PC-9 (cell line): ENCODE data around the gene CUL3. TPM values are rescaled to one million over a fixed set of nuclear protein-coding genes. Genes with fewer than 3 reads are reported as not detected.

Experiments used
- BruUV-seq: library from RNA; stranded (reverse); fragments of 400-500 nt; replicated peaks from 2 replicates; lab custom pipeline; 2021; lab: Mats Ljungman, UMichigan
- CTCF ChIA-PET: fragments of 300-600 bp; sonication (Branson Sonifier 250); formaldehyde crosslinking; loops from one replicate; lab custom pipeline; 2022; ENCODE audit warnings: antibody characterized with exemption; lab: Charles Lee
- POLR2A ChIA-PET: fragments of 300-600 bp; sonication (Branson Sonifier 250); formaldehyde crosslinking; loops from one replicate; lab custom pipeline; 2022; ENCODE audit warnings: antibody characterized with exemption; ENCODE audit not compliant: unreplicated experiment; lab: Charles Lee
- DNase-seq, 2 experiments: peaks; one replicate each; pipeline versions ENCODE4 v3.0.0 to v3.0.0-alpha.2; 2015 to 2022; ENCODE audit warnings: mixed read lengths in 1 of 2
- H2AFZ ChIP-seq: fragments of 200-600 bp; sonication (generic); 2 replicates; pipeline ENCODE4 v1.8.1; 2017; ENCODE audit warnings: antibody characterized with exemption
- H3F3A ChIP-seq: fragments of 200-600 bp; sonication (generic); 2 replicates; pipeline ENCODE4 v1.8.1; 2017; ENCODE audit warnings: antibody characterized with exemption, mild to moderate bottlenecking, low read depth; ENCODE audit not compliant: insufficient read depth
- H3K27ac ChIP-seq: fragments of 200-600 bp; sonication (generic); 2 replicates; pipeline ENCODE4 v1.6.1; 2016; ENCODE audit warnings: mixed run types
- H3K27me3 ChIP-seq: fragments of 200-600 bp; sonication (generic); 2 replicates; pipeline ENCODE4 v1.6.1; 2016; ENCODE audit warnings: low read depth, mixed run types; ENCODE audit not compliant: insufficient read depth
- H3K36me3 ChIP-seq: fragments of 200-600 bp; sonication (generic); 2 replicates; pipeline ENCODE4 v1.6.1; 2016; ENCODE audit warnings: low read depth, mixed run types
- H3K4me1 ChIP-seq: fragments of 200-600 bp; sonication (generic); replicated peaks from 2 replicates; pipeline ENCODE4 v1.6.1; 2016; ENCODE audit warnings: mixed run types; ENCODE audit not compliant: insufficient read depth
- H3K4me2 ChIP-seq: fragments of 200-600 bp; sonication (generic); 2 replicates; pipeline ENCODE4 v1.6.1; 2017; ENCODE audit warnings: mixed run types
- H3K4me3 ChIP-seq: fragments of 200-600 bp; sonication (generic); 2 replicates; pipeline ENCODE4 v1.6.1; 2016; ENCODE audit warnings: mixed run types
- H3K79me2 ChIP-seq: fragments of 200-600 bp; sonication (generic); 2 replicates; pipeline ENCODE4 v1.6.1; 2017; ENCODE audit warnings: low read depth, mixed run types
- H3K9me2 ChIP-seq: fragments of 200-600 bp; sonication (generic); 2 replicates; pipeline ENCODE4 v1.8.1; 2017; ENCODE audit warnings: mild to moderate bottlenecking; ENCODE audit not compliant: insufficient read depth
- H3K9me3 ChIP-seq: fragments of 200-600 bp; sonication (generic); 2 replicates; pipeline ENCODE4 v1.8.1; 2016; ENCODE audit warnings: low read depth; ENCODE audit not compliant: insufficient read depth
- H4K20me1 ChIP-seq: fragments of 200-600 bp; sonication (generic); 2 replicates; pipeline ENCODE4 v1.8.1; 2017; ENCODE audit not compliant: insufficient read depth
- EZH2 ChIP-seq: fragments of 200-600 bp; sonication (generic); IDR thresholded peaks from 2 replicates; pipeline ENCODE4 v1.8.0; 2017; ENCODE audit warnings: antibody characterized with exemption, low read depth
- intact Hi-C: fragments of 100-400 bp; cut with micrococcal nuclease; formaldehyde crosslinking; loops from one replicate; pipeline ENCODE4 v1.10.0; 2022; ENCODE audit not compliant: unreplicated experiment
- total RNA-seq: library from RNA; stranded (reverse); gene quantifications from 2 replicates; pipeline ENCODE4 v1.2.3, GENCODE V29; 2021
- TF ChIP-seq, protein P1 (sequence below): fragments of 200-600 bp; sonication (generic); conservative IDR thresholded peaks from 2 replicates; pipeline ENCODE4 v1.6.1; 2017; ENCODE audit warnings: mixed run types, antibody characterized with exemption, mild to moderate bottlenecking, moderate library complexity

Gene CUL3
- total RNA-seq, 1 experiment from 2014 or later: 200 TPM

DNA sequence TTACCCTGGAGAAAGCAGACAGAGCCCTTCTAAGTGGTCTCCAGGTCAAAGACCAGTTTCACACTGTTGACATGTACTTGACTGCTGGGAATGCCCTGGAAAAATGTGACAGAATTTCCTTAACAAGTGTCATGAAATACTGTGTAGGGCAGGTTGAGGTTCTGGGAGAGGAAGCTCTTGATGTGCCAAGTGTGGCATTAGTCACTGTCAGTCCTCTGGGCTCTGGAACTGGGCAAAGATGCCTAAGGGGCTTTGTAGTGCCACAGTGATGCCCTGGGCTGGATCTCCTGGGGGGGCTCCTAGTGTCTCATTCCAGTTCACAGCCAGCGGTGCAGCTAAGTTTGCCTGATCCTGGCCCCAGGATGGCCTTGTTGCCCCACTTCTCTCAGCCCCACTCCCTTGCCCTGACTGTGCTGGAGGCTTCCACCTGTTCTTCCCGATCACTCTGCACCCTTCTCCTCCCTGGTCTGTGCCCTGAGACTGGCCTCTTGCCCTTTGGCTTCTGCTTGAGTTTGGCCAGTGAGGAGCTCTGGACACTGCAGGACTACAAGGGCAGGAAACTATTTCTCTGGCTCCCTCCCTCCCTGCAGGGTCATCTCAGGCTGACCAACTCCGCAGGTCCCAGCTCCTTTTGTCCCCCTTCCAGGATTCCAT, 156.2 kb downstream of the CUL3 start:
- Histone ChIP-seq H3K9me3 (peaks cover 6% of the 10 kb centered on the region; the same call in 1 of the 2 replicates), H3K4me2 (no peak overlapping the region), H3K4me1 (no peaks in the 10 kb centered on the region), H3K27ac (no peak overlapping the region), H3K27me3 (no peaks in the 10 kb centered on the region), H2AFZ (no peak overlapping the region), H3K79me2 (no peaks in the 10 kb centered on the region), H3K9me2 (no peaks in the 10 kb centered on the region), H3F3A (no peaks in the 10 kb centered on the region), H4K20me1 (no peaks in the 10 kb centered on the region), H3K4me3 (no peak overlapping the region), H3K36me3 (no peaks in the 10 kb centered on the region)
- ChIA-PET CTCF (interaction anchor here (0.6 kb wide), 1 partner anchor 151 kb away, joined by 4 read pairs; no protein-coding TSS in a partner anchor), POLR2A (no interaction called here)
- intact Hi-C loops: no loop called here
- TF ChIP-seq EZH2: no peak
- TF ChIP-seq, protein P1, sequence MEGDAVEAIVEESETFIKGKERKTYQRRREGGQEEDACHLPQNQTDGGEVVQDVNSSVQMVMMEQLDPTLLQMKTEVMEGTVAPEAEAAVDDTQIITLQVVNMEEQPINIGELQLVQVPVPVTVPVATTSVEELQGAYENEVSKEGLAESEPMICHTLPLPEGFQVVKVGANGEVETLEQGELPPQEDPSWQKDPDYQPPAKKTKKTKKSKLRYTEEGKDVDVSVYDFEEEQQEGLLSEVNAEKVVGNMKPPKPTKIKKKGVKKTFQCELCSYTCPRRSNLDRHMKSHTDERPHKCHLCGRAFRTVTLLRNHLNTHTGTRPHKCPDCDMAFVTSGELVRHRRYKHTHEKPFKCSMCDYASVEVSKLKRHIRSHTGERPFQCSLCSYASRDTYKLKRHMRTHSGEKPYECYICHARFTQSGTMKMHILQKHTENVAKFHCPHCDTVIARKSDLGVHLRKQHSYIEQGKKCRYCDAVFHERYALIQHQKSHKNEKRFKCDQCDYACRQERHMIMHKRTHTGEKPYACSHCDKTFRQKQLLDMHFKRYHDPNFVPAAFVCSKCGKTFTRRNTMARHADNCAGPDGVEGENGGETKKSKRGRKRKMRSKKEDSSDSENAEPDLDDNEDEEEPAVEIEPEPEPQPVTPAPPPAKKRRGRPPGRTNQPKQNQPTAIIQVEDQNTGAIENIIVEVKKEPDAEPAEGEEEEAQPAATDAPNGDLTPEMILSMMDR: no peak
- no TSS peak for BruUV-seq
- no peak for DNase-seq

DNA sequence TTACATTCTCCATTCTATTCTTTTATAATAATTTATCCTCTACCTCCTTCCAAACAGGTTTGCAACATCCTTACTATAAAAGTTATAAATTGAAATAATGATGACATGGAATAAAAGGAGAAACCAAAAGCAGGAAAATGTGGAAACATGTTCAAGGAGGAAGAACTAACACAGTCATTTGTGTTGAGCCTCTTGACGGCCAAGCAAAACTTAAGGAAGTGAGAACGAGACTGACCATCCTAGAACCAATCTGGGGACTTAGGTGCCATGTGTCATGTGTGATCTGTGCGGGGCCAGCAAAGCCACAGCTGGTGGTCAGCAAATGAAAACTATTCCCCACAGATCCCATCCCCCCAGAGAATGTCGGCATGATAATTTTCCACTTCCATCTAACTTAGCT, 157.7 kb downstream of the CUL3 start:
- Histone ChIP-seq H3K9me3 (peaks cover 6% of the 10 kb centered on the region; the same call in 1 of the 2 replicates), H4K20me1 (no peaks in the 10 kb centered on the region), H3K9me2 (no peaks in the 10 kb centered on the region), H2AFZ (no peak overlapping the region), H3K27me3 (no peaks in the 10 kb centered on the region), H3F3A (no peaks in the 10 kb centered on the region), H3K4me2 (no peak overlapping the region), H3K4me3 (no peak overlapping the region), H3K27ac (no peak overlapping the region), H3K36me3 (no peaks in the 10 kb centered on the region), H3K4me1 (no peaks in the 10 kb centered on the region), H3K79me2 (no peaks in the 10 kb centered on the region)
- TF ChIP-seq EZH2: no peak
- TF ChIP-seq, protein P1: no peak
- BruUV-seq: no TSS peak
- no peak for DNase-seq
- intact Hi-C loops: no loop called here
- ChIA-PET POLR2A (no interaction called here), CTCF (no interaction called here)

DNA sequence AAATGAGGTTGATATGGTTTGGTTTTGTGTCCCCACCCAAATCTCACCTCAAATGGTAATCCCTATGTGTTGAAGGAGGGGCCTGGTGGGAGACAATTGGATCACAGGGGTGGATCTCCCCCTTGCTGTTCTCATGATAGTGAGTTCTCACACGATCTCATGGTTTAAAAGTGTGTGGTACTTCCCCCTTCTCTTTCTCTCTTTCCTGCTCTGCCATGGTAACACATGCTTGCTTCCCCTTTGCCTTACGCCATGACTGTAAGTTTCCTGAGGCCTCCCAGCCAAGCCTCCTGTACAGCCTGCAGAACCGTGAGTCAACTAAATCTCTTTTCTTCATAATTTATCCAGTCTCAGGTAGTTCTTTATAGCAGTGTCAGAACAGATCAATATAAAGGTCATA, 158.5 kb downstream of the CUL3 start:
- BruUV-seq: no TSS peak
- H3K27ac ChIP-seq: no peak overlapping the region
- no peaks in the 10 kb centered on the region for H3F3A ChIP-seq
- H3K79me2 ChIP-seq: no peaks in the 10 kb centered on the region
- no peaks in the 10 kb centered on the region for H3K27me3 ChIP-seq
- no peak for DNase-seq
- peaks cover 6% of the 10 kb centered on the region; the same call in 1 of the 2 replicates for H3K9me3 ChIP-seq
- intact Hi-C loops: no loop called here
- no peaks in the 10 kb centered on the region for H3K9me2 ChIP-seq
- H3K4me3 ChIP-seq: no peak overlapping the region
- no peak for TF ChIP-seq EZH2
- TF ChIP-seq, protein P1: no peak
- no peak overlapping the region for H3K4me2 ChIP-seq
- ChIA-PET CTCF (no interaction called here), POLR2A (no interaction called here)
- H4K20me1 ChIP-seq: no peaks in the 10 kb centered on the region
- no peaks in the 10 kb centered on the region for H3K36me3 ChIP-seq
- H2AFZ ChIP-seq: no peak overlapping the region
- H3K4me1 ChIP-seq: no peaks in the 10 kb centered on the region
